IPS-15b (cell line): Measurements from ENCODE around the gene WDCP.
A peak's percentile ranks its signal among the peaks of the same experiment; 100 is the strongest.
"Not testable (repeated sequence)": the region's sequence is repeated elsewhere in the genome, so short reads cannot be mapped to it uniquely, and the experiment has no call there.

Experiments used
- H3K27me3 ChIP-seq: one replicate; pipeline ENCODE4 v1.6.1; 2013; ENCODE audit warnings: low read length; ENCODE audit not compliant: control insufficient read depth, insufficient read depth
- H3K36me3 ChIP-seq: one replicate; pipeline ENCODE4 v1.6.1; 2013; ENCODE audit warnings: low read length; ENCODE audit not compliant: control insufficient read depth, insufficient read depth
- H3K4me1 ChIP-seq: one replicate; pipeline ENCODE4 v1.6.1; 2013; ENCODE audit warnings: mild to moderate bottlenecking, low read length; ENCODE audit not compliant: control insufficient read depth, insufficient read depth
- H3K4me3 ChIP-seq: one replicate; pipeline ENCODE4 v1.5.1; 2013; ENCODE audit warnings: low read depth, low read length
- H3K9ac ChIP-seq: one replicate; pipeline ENCODE4 v1.6.1; 2013; ENCODE audit warnings: low read depth, mild to moderate bottlenecking, low read length
- H3K9me3 ChIP-seq: one replicate; pipeline ENCODE4 v1.6.1; 2013; ENCODE audit warnings: mild to moderate bottlenecking, low read length; ENCODE audit not compliant: control insufficient read depth, insufficient read depth

Gene WDCP

DNA sequence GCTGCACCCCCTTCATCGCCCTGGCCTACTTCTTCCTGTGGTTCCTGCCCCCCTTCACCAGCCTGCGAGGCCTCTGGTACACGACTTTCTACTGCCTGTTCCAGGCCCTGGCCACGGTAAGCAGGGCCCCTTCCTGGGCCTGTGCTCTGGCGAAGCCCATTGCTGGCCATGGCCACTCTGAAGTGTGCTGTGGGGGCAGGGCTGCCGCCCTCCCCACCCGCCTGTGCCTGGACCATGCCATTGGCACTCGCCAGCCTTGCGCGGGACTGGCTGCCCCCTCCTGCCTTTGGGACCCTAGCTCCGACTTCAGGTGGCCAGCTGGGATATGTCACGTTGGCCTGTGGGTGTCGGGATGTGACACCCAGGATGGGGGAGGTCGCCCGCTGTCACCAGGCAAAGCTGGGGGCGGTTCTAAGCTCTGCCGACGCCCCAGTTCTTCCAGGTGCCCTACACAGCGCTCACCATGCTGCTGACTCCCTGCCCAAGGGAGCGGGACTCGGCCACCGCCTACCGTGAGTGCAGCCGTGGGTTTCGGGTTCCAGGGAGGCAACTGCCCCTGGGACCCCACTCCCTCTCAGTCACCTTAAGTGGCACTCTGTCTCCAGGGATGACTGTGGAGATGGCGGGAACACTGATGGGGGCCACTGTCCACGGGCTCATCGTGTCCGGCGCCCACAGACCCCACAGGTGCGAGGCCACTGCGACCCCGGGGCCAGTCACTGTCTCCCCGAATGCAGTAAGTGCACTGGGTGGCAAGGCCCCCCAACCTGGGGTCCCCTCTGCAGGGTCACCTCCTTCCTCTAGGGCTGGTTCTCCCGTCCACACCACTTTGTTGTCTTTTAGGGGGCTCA is 30.1 kb downstream of the WDCP start:
- Histone ChIP-seq H3K36me3 (no peaks in the 10 kb centered on the region), H3K4me1 (no peaks in the 10 kb centered on the region), H3K9me3 (no peaks in the 10 kb centered on the region), H3K9ac (no peak overlapping the region), H3K27me3 (no peaks in the 10 kb centered on the region), H3K4me3 (no peak overlapping the region)

DNA sequence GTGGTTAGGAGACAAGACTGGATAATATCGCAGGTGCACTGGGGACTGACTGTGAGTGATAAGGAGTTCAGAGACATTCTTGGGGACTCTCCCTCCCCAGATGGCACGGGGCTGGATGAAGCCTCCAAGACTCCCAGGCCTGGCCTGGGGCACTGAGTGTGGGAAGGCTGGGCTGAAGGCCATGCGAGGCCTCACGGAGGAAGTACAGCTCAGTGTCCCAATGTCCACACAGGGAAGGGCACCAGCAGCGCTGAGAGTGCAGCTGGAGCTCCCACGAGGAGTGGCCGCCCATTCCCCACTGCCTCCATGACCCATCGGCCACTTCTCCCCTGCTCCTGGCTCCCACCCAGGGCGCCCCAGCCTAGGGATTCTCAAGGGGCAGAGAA is 30.8 kb downstream of the WDCP start:
- H3K9ac ChIP-seq: no peak overlapping the region
- H3K9me3 ChIP-seq: no peaks in the 10 kb centered on the region
- no peak overlapping the region for H3K4me3 ChIP-seq
- no peaks in the 10 kb centered on the region for H3K27me3 ChIP-seq
- no peaks in the 10 kb centered on the region for H3K4me1 ChIP-seq
- no peaks in the 10 kb centered on the region for H3K36me3 ChIP-seq

- H3K9me3 ChIP-seq: no peaks in the 10 kb centered on the region
- no peaks in the 10 kb centered on the region for H3K27me3 ChIP-seq
Measured at GRCh38 chr2:24015562-24016375, 31.4 kb downstream of the WDCP start.

GRCh38 chr2:24014902-24015301 is 32.3 kb downstream of the WDCP start:
- H3K4me3 ChIP-seq, H3K27me3 ChIP-seq, H3K9ac ChIP-seq, H3K36me3 ChIP-seq, H3K4me1 ChIP-seq, H3K9me3 ChIP-seq: not testable (repeated sequence)

More at GRCh38 chr2:24015562-24016375, 31.4 kb downstream of the WDCP start:
- Histone ChIP-seq H3K36me3 (no peaks in the 10 kb centered on the region), H3K4me1 (no peaks in the 10 kb centered on the region), H3K4me3 (no peak overlapping the region), H3K9ac (no peak overlapping the region)

DNA sequence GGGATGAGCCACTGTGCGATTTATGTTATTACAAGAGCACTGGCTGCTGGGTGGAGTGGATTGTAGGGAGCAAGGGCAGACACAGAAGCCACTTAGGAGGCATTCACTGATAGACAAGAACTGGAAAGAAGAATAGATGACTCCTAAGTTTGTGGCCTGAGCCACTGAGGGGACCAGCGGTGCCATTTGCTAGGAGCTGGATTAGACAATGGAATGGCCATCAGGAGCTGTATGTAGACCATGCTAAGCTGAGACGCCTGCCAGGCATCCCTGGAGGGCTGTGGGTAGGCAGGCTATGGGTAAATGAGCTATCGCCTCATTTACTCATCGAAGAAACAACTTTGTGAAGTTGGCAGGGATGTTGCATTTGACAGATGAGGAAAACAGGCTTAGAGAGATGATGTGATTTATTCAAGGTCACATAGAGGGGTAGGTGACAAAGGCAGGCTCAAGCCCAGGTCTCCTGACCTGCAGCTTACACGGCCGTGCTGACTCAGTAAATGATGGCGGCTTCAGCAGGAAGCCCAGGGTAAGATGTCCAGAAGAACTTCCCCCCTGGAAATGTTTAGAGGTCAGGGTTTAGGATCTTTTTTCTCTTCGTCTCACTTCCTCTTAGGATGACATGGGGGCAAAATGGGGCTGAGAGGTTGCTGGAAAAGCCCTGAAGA is 34.5 kb downstream of the WDCP start:
- Histone ChIP-seq H3K27me3 (peaks cover 4% of the 10 kb centered on the region), H3K4me1 (peaks cover 3% of the 10 kb centered on the region), H3K9ac (no peak overlapping the region), H3K4me3 (no peak overlapping the region), H3K36me3 (no peaks in the 10 kb centered on the region), H3K9me3 (no peaks in the 10 kb centered on the region)

- Histone ChIP-seq H3K4me3 (no peak overlapping the region), H3K9ac (no peak overlapping the region), H3K4me1 (peaks cover 3% of the 10 kb centered on the region), H3K36me3 (no peaks in the 10 kb centered on the region), H3K9me3 (no peaks in the 10 kb centered on the region), H3K27me3 (peaks cover 4% of the 10 kb centered on the region)
Measured at GRCh38 chr2:24011250-24012104, 35.7 kb downstream of the WDCP start.

DNA sequence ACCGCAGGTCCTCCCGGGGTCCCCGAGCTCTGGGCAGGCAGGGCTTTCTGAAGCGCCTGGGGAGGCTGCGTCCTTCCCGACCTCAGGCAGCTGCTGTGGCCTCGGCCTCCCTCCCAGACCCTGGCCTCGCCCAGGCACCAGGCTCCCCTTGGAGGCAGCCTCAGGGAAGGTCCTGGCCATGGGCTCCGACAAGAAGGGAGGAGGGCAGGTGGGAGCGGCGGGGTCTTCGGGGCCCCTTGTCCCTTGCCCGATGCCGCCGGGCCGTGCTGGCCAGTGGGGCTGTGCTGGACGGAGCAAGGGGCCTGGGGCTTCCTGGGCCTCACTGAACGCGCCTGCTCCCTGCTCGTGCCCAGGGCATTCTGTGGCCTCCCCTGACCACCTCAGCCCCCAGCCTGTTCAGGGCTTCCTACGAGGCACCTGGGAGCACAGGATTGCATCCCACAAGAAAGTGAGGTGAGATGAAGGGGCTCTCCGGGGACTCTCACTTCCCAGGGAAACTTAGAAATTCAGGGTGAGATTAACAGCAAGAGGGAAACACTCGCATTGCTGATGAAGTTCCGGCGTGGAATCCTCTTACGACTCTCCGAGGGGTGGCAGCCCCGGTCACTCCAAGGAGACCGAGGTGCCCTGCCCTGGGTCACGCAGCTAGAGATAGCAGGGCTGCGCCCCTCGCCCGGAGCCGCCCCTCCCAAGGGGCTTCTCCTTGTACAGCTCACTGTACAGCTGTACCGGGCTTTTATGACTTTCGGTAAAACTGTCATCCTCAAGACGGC is 36.5 kb downstream of the WDCP start:
- Histone ChIP-seq H3K4me1 (peaks cover 3% of the 10 kb centered on the region), H3K27me3 (peaks cover 4% of the 10 kb centered on the region), H3K9me3 (no peaks in the 10 kb centered on the region), H3K9ac (peak overlapping the region; percentile 76), H3K4me3 (peak overlapping the region; percentile 54), H3K36me3 (no peaks in the 10 kb centered on the region)

GRCh38 chr2:24009680-24010476 is 37.3 kb downstream of the WDCP start, which contains the start of gene MFSD2B:
TSS of gene MFSD2B (plus strand) at chr2:24010085. CDS start at chr2:24010097, 12 bp downstream.
- H3K36me3 ChIP-seq: no peaks in the 10 kb centered on the region
- peaks cover 3% of the 10 kb centered on the region for H3K4me1 ChIP-seq
- H3K9me3 ChIP-seq: no peaks in the 10 kb centered on the region
- peak within 1 kb of the TSS; percentile 54 for H3K4me3 ChIP-seq
- peak within 1 kb of the TSS; percentile 76 for H3K9ac ChIP-seq
- H3K27me3 ChIP-seq: peaks cover 4% of the 10 kb centered on the region

GRCh38 chr2:24009367-24009679 is 37.9 kb downstream of the WDCP start:
- Histone ChIP-seq H3K36me3 (no peaks in the 10 kb centered on the region), H3K9me3 (no peaks in the 10 kb centered on the region), H3K4me1 (peaks cover 3% of the 10 kb centered on the region), H3K4me3 (peak overlapping the region; percentile 54), H3K9ac (no peak overlapping the region), H3K27me3 (peaks cover 4% of the 10 kb centered on the region)

- Histone ChIP-seq H3K36me3 (no peaks in the 10 kb centered on the region), H3K27me3 (peaks cover 4% of the 10 kb centered on the region), H3K4me3 (no peak overlapping the region), H3K9me3 (no peaks in the 10 kb centered on the region), H3K4me1 (peaks cover 3% of the 10 kb centered on the region), H3K9ac (no peak overlapping the region)
Measured at GRCh38 chr2:24008672-24009366, 38.4 kb downstream of the WDCP start.
